ENCODE measurements around the gene NALCN. TPM values are rescaled to one million over a fixed set of nuclear protein-coding genes. Genes with fewer than 3 reads are reported as not detected.

NALCN gene
- total and polyA plus RNA-seq, 2 of the 8 experiments (the other 6 are each of a cell fraction or from before 2014, with no cell fraction given): 0.26 to 0.54 TPM

- H2BK15ac ChIP-seq (ENCODE audit: low read length): no peak overlapping the region
- FAIRE-seq: peak; percentile 88
- ChIA-PET POLR2A (ENCODE audit: partially characterized antibody) (no interaction called here), CTCF (ENCODE audit: partially characterized antibody) (interaction anchor here (0.6 to 2.5 kb wide), 18 partner anchors 9 to 591 kb away, joined by 3 to 13 read pairs (median 4); no protein-coding TSS in a partner anchor)
- peak overlapping the region; percentile 91 for H2AFZ ChIP-seq (ENCODE audit: low read length)
- no peaks in the 10 kb centered on the region for H3K23me2 ChIP-seq (ENCODE audit: low read depth, low read length)
- no peak overlapping the region; the same call in 1 of the 2 replicates for H3K18ac ChIP-seq (ENCODE audit: extremely low read depth, low read length)
- H3K23ac ChIP-seq (ENCODE audit: insufficient read length): no peak overlapping the region
- no peaks in the 10 kb centered on the region for H3K79me2 ChIP-seq (ENCODE audit: control insufficient read depth in 1 of 2, insufficient read depth in 2 of 2, low read length in 2 of 2)
- H4K8ac ChIP-seq (ENCODE audit: extremely low read depth, insufficient read depth, low read length): no peak overlapping the region
- H3K14ac ChIP-seq (ENCODE audit: insufficient read length): no peak overlapping the region
- no peak overlapping the region for H2BK5ac ChIP-seq (ENCODE audit: low read depth, low read length)
- H3K9me3 ChIP-seq (ENCODE audit: insufficient read depth in 2 of 2, low read depth in 1 of 2, low read length in 1 of 2): no peaks in the 10 kb centered on the region
- H3K9ac ChIP-seq (replicated peaks in 1 of 4; ENCODE audit: extremely low read depth in 1 of 4, low read depth in 3 of 4, low read length in 3 of 4): no peak overlapping the region
- no peak overlapping the region for H3K4me3 ChIP-seq (ENCODE audit: extremely low read depth in 1 of 4, insufficient read depth in 2 of 4, low read depth in 3 of 4, low read length in 4 of 4)
- H3K4me2 ChIP-seq (ENCODE audit: insufficient read depth in 1 of 2, low read depth in 2 of 2, low read length in 2 of 2): no peak overlapping the region
- H2BK120ac ChIP-seq (replicated peaks; ENCODE audit: low read depth, low read length): no peak overlapping the region
- no peak overlapping the region for H3K56ac ChIP-seq (replicated peaks; ENCODE audit: insufficient read length, low read depth, low read length)
- H2BK12ac ChIP-seq (ENCODE audit: low read depth, low read length): no peak overlapping the region
- H2BK20ac ChIP-seq (ENCODE audit: low read length): no peak overlapping the region
- no peak overlapping the region for H4K5ac ChIP-seq (ENCODE audit: insufficient read length, low read depth, low read length)
- WGBS, 2 experiments (ENCODE audit: extremely low coverage in 1 of 2, insufficient coverage in 1 of 2, insufficient read length in 1 of 2, insufficient replicate concordance in 2 of 2, low coverage in 1 of 2, low lambda C conversion rate in 2 of 2, missing lambda C conversion rate in 1 of 2): 71% methylated on average over 6 of the region's 6 CpGs; no CpG with 5 or more reads in 1 of the 2 experiments
- H4K20me1 ChIP-seq (replicated peaks in 1 of 2; ENCODE audit: control insufficient read depth in 1 of 2, insufficient read depth in 2 of 2, low read length in 2 of 2): no peaks in the 10 kb centered on the region
- H3K36me3 ChIP-seq (ENCODE audit: control insufficient read depth in 2 of 4, insufficient read depth in 4 of 4, low read length in 3 of 4): no peaks in the 10 kb centered on the region
- peak; percentile 23 to 53 for DNase-seq (ENCODE audit: low read depth in 1 of 2, low spot score in 2 of 2)
- H3K27ac ChIP-seq (ENCODE audit: low read depth, low read length): no peak overlapping the region
- H3K4me1 ChIP-seq (replicated peaks in 1 of 4; ENCODE audit: control insufficient read depth in 3 of 4, insufficient read depth in 4 of 4, low read length in 3 of 4): no peaks in the 10 kb centered on the region
- H2AK5ac ChIP-seq (ENCODE audit: low read depth, low read length): no peak overlapping the region
- no peaks in the 10 kb centered on the region for H3K27me3 ChIP-seq (replicated peaks in 1 of 4; ENCODE audit: control insufficient read depth in 3 of 4, extremely low read depth in 1 of 4, insufficient read depth in 3 of 4, low read length in 3 of 4)
- no peaks in the 10 kb centered on the region for H3K79me1 ChIP-seq (ENCODE audit: low read depth, low read length)
- H4K91ac ChIP-seq (replicated peaks; ENCODE audit: insufficient read length, low read length): no peak overlapping the region
- H3K4ac ChIP-seq (replicated peaks; ENCODE audit: insufficient read length, low read depth, low read length): no peak overlapping the region
- TF ChIP-seq SIX5 (IDR thresholded peaks at IDR 0.05; ENCODE audit: low read depth, low read length): no peak
- no peak for TF ChIP-seq USF2 (IDR thresholded peaks at IDR 0.05; ENCODE audit: low read length)
- no peak for TF ChIP-seq MAX (IDR thresholded peaks at IDR 0.05)
- TF ChIP-seq BCL11A (IDR thresholded peaks at IDR 0.05; ENCODE audit: low read depth in 2 of 2, low read length in 2 of 2): no peak
- no peak for TF ChIP-seq SUZ12 (IDR thresholded peaks at IDR 0.05; ENCODE audit: low read length)
- TF ChIP-seq POLR2A (IDR thresholded peaks at IDR 0.05; ENCODE audit: control extremely low read depth in 1 of 2, low read depth in 2 of 2, low read length in 2 of 2): no peak
- TF ChIP-seq EGR1 (IDR thresholded peaks at IDR 0.05; ENCODE audit: borderline replicate concordance, low read depth, low read length): no peak
- TF ChIP-seq CHD1 (IDR thresholded peaks at IDR 0.05; ENCODE audit: low read depth, low read length): no peak
- TF ChIP-seq CTCF (IDR thresholded peaks at IDR 0.05; ENCODE audit: control extremely low read depth in 1 of 3, insufficient read depth in 1 of 3, low read depth in 1 of 3, low read length in 3 of 3): peak in 2 of 3 experiments; percentile 47 to 65; a peak in 3 of 4 replicates
- no peak for TF ChIP-seq BACH1 (IDR thresholded peaks at IDR 0.05; ENCODE audit: low read length)
Measured at GRCh38 chr13:101202590-101202989, 213.7 kb downstream of the NALCN start.

All from H1 (cell line).